MCF 10A (cell line): ENCODE data around the gene IFFO2. TPM values are rescaled to one million over a fixed set of nuclear protein-coding genes. Genes with fewer than 3 reads are reported as not detected.

Experiments
- BruUV-seq: library from RNA; stranded (reverse); fragments of 400-500 nt; replicated peaks from 2 replicates; lab custom pipeline; 2021; lab: Mats Ljungman, UMichigan
- CTCF ChIA-PET: fragments of 300-600 bp; sonication (Branson Sonifier 250); formaldehyde crosslinking; extraction: SDS; loops from one replicate; lab custom pipeline; 2021; ENCODE audit warnings: antibody characterized with exemption, inconsistent platforms; lab: Yijun Ruan, JAX
- POLR2A ChIA-PET: fragments of 300-600, 350-650 bp; sonication (Branson Sonifier 250); formaldehyde crosslinking; extraction: SDS; loops from one replicate; lab custom pipeline; 2020; ENCODE audit warnings: antibody characterized with exemption, inconsistent platforms; lab: Yijun Ruan, JAX
- DNase-seq: peaks from one replicate; pipeline ENCODE4 v3.0.0-alpha.2; 2018; ENCODE audit not compliant: unreplicated experiment
- H3K27ac Mint-ChIP-seq: one replicate; pipeline ENCODE4 v1.8.0; 2022; ENCODE audit warnings: mild to moderate bottlenecking, low read depth, mixed read lengths; ENCODE audit not compliant: unreplicated experiment
- H3K27me3 Mint-ChIP-seq: one replicate; pipeline ENCODE4 v1.8.0; 2022; ENCODE audit warnings: mixed read lengths; ENCODE audit not compliant: insufficient read depth, unreplicated experiment
- H3K36me3 Mint-ChIP-seq: one replicate; pipeline ENCODE4 v1.8.0; 2022; ENCODE audit warnings: mild to moderate bottlenecking, moderate library complexity, mixed read lengths; ENCODE audit not compliant: insufficient read depth, unreplicated experiment
- H3K4me1 Mint-ChIP-seq: one replicate; pipeline ENCODE4 v1.8.0; 2022; ENCODE audit warnings: mixed read lengths; ENCODE audit not compliant: insufficient read depth, unreplicated experiment
- H3K4me3 Mint-ChIP-seq: one replicate; pipeline ENCODE4 v1.8.0; 2022; ENCODE audit warnings: mild to moderate bottlenecking, moderate library complexity, mixed read lengths; ENCODE audit not compliant: unreplicated experiment
- H3K9me3 Mint-ChIP-seq: one replicate; pipeline ENCODE4 v1.8.0; 2022; ENCODE audit warnings: mixed read lengths; ENCODE audit not compliant: unreplicated experiment
- CTCF ChIP-seq: fragments of 200-600 bp; IDR thresholded peaks from one replicate; pipeline ENCODE4 v1.8.0; 2022; ENCODE audit warnings: antibody characterized with exemption, mild to moderate bottlenecking; ENCODE audit not compliant: unreplicated experiment
- intact Hi-C: fragments of 100-400 bp; cut with micrococcal nuclease; formaldehyde crosslinking; loops from 2 replicates; pipeline ENCODE4 v1.14.1; 2022
- total RNA-seq: library from RNA; stranded (reverse); gene quantifications from 2 replicates; pipeline ENCODE4 v1.2.3, GENCODE V29; 2022

Gene IFFO2
- total RNA-seq, 1 experiment from 2014 or later = 21.0 TPM

- no peak for TF ChIP-seq CTCF
- H3K36me3 Mint-ChIP-seq = peaks cover 18% of the 10 kb centered on the region
- no peaks in the 10 kb centered on the region for H3K27me3 Mint-ChIP-seq
- peak; percentile 46 for DNase-seq
- H3K9me3 Mint-ChIP-seq = no peaks in the 10 kb centered on the region
- peak overlapping the region; percentile 88 for H3K27ac Mint-ChIP-seq
- peak overlapping the region; percentile 64 for H3K4me3 Mint-ChIP-seq
- peaks cover 56% of the 10 kb centered on the region for H3K4me1 Mint-ChIP-seq
- intact Hi-C loops = loop anchor here (2.0 kb wide), 1 partner anchor 26 kb away; no protein-coding TSS in a partner anchor
- ChIA-PET POLR2A (interaction anchor here (0.7 to 3.4 kb wide), 12 partner anchors 14 to 155 kb away, joined by 3 to 27 read pairs (median 3); no protein-coding TSS in a partner anchor), CTCF (interaction anchor here (0.6 to 1.0 kb wide), 5 partner anchors 9 to 264 kb away, joined by 3 read pairs; no protein-coding TSS in a partner anchor)
- no TSS peak for BruUV-seq
Observed at GRCh38 chr1:18948913-18949685, 7.4 kb downstream of the IFFO2 start.

- peak; percentile 48 for DNase-seq
- no TSS peak for BruUV-seq
- TF ChIP-seq CTCF = no peak
- intact Hi-C loops = loop anchor here (2.0 kb wide), 1 partner anchor 25 kb away; no protein-coding TSS in a partner anchor
- Mint-ChIP-seq H3K36me3 (peaks cover 18% of the 10 kb centered on the region), H3K4me3 (peak overlapping the region; percentile 14), H3K4me1 (peaks cover 49% of the 10 kb centered on the region), H3K27ac (peak overlapping the region; percentile 88), H3K9me3 (no peaks in the 10 kb centered on the region), H3K27me3 (no peaks in the 10 kb centered on the region)
- POLR2A ChIA-PET = interaction anchor here (0.7 to 3.4 kb wide), 7 partner anchors 14 to 127 kb away, joined by 3 to 27 read pairs (median 3); no protein-coding TSS in a partner anchor
- CTCF ChIA-PET = interaction anchor here (0.6 to 0.7 kb wide), 3 partner anchors 9 to 136 kb away, joined by 3 read pairs; no protein-coding TSS in a partner anchor
Observed at GRCh38 chr1:18948048-18948912, 8.2 kb downstream of the IFFO2 start.

DNA sequence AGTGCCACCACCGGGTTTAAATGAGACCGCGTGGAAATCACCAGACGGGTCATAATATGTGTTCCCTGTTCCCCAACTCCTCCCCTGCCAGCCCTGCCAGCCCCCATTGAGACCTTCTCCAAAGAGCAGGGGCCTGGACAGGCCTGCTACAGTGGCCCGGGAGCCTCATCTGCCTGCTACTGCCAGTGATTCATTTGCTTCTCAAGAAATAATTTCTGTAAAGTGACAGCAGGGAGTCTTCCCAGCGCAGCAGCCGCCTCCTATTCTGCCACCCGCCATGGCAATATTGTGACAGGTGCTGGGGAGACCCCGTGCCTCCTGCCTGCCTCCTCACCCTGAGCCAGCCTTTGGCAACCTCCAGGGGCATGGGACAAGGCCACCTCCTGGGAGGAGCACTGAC is 8.9 kb downstream of the IFFO2 start:
- CTCF ChIA-PET = interaction anchor here (0.8 to 1.2 kb wide), 2 partner anchors 38 to 148 kb away, joined by 3 to 4 read pairs; no protein-coding TSS in a partner anchor
- peak overlapping the region; percentile 19 for H3K27ac Mint-ChIP-seq
- H3K36me3 Mint-ChIP-seq = peaks cover 18% of the 10 kb centered on the region

More for the DNA sequence above, 8.9 kb downstream of the IFFO2 start:
- no peak for DNase-seq
- no peaks in the 10 kb centered on the region for H3K27me3 Mint-ChIP-seq
- BruUV-seq = no TSS peak
- H3K4me1 Mint-ChIP-seq = peaks cover 49% of the 10 kb centered on the region
- TF ChIP-seq CTCF = no peak
- H3K4me3 Mint-ChIP-seq = no peak overlapping the region
- intact Hi-C loops = no loop called here
- no peaks in the 10 kb centered on the region for H3K9me3 Mint-ChIP-seq
- POLR2A ChIA-PET = no interaction called here
